Activated naive CD8-positive, alpha-beta T cell treated with anti-CD3 and anti-CD28 coated beads, Interleukin-2, amount 50 U/mL, for 24 hours (primary cell): ENCODE results near the gene OXCT1.
A peak's percentile ranks its signal among the peaks of the same experiment; 100 is the strongest.

Experiments
- ATAC-seq: fragments of 150-1000 bp; cut with Tn5 transposase; one replicate; pipeline ENCODE4 v1.10.0; 2021
- DNase-seq: peaks from one replicate; pipeline ENCODE4 v3.0.0; 2021
- H3K27ac Mint-ChIP-seq: one replicate; pipeline ENCODE4 v1.8.0; 2021; ENCODE audit warnings: mild to moderate bottlenecking, mixed read lengths
- H3K27me3 Mint-ChIP-seq: one replicate; pipeline ENCODE4 v1.8.0; 2021; ENCODE audit warnings: mixed read lengths
- H3K36me3 Mint-ChIP-seq: one replicate; pipeline ENCODE4 v1.8.0; 2021; ENCODE audit warnings: low read depth, mixed read lengths
- H3K4me1 Mint-ChIP-seq: one replicate; pipeline ENCODE4 v1.8.0; 2021; ENCODE audit warnings: mixed read lengths
- H3K4me3 Mint-ChIP-seq: one replicate; pipeline ENCODE4 v1.8.0; 2021; ENCODE audit warnings: mild to moderate bottlenecking, moderate library complexity, mixed read lengths
- H3K9me3 Mint-ChIP-seq: one replicate; pipeline ENCODE4 v1.8.0; 2021; ENCODE audit warnings: mixed read lengths

OXCT1 gene

GRCh38 chr5:41869724-41870626 lies at the start of gene OXCT1:
OXCT1 (minus strand) TSS chr5:41870425; CDS start chr5:41870358, 67 bp downstream.
- Mint-ChIP-seq H3K4me3 (peak within 1 kb of the TSS; percentile 91), H3K27me3 (no peaks in the 10 kb centered on the region), H3K9me3 (no peaks in the 10 kb centered on the region), H3K36me3 (peaks cover 17% of the 10 kb centered on the region), H3K4me1 (peaks cover 61% of the 10 kb centered on the region), H3K27ac (peak within 1 kb of the TSS; percentile 83)
- DNase-seq (peak; percentile 91), ATAC-seq (peak; percentile 95)

- no peak overlapping the region for H3K27ac Mint-ChIP-seq
- no peak overlapping the region for H3K4me3 Mint-ChIP-seq
- no peaks in the 10 kb centered on the region for H3K27me3 Mint-ChIP-seq
- DNase-seq: no peak
- no peak for ATAC-seq
- H3K9me3 Mint-ChIP-seq: no peaks in the 10 kb centered on the region
- peaks cover 41% of the 10 kb centered on the region for H3K36me3 Mint-ChIP-seq
- peaks cover 12% of the 10 kb centered on the region for H3K4me1 Mint-ChIP-seq
Observed at GRCh38 chr5:41918105-41918504, 47.9 kb upstream of the OXCT1 start.

- DNase-seq (no peak), ATAC-seq (no peak)
- Mint-ChIP-seq H3K36me3 (peaks cover 45% of the 10 kb centered on the region), H3K4me1 (peaks cover 45% of the 10 kb centered on the region), H3K9me3 (no peaks in the 10 kb centered on the region), H3K4me3 (no peak overlapping the region), H3K27me3 (peaks cover 3% of the 10 kb centered on the region), H3K27ac (peak overlapping the region; percentile 64)
Observed at GRCh38 chr5:41908374-41909079, 38.3 kb upstream of the OXCT1 start.

DNA sequence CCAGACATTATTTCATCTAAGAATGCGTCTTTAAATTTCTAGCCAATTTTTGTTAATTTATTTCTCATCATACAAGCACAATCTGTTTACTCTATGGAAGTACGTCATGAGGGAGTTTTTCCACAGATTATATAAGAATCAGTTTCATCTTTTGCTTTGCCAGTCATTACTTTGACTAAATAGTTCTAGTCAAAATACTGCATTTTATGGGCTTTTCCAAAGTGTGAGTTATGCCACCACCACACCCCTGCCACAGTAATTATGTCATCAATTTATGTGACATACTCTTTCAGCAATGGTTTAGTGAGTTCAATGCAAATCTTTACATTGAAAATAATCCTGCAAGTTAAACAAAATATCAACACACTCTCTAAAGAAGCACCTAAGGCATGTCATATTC lies 35.9 kb upstream of the OXCT1 start:
- Mint-ChIP-seq H3K4me3 (no peak overlapping the region), H3K36me3 (peaks cover 28% of the 10 kb centered on the region), H3K9me3 (no peaks in the 10 kb centered on the region), H3K27me3 (peaks cover 7% of the 10 kb centered on the region), H3K27ac (no peak overlapping the region), H3K4me1 (peaks cover 51% of the 10 kb centered on the region)
- DNase-seq (no peak), ATAC-seq (no peak)

DNA sequence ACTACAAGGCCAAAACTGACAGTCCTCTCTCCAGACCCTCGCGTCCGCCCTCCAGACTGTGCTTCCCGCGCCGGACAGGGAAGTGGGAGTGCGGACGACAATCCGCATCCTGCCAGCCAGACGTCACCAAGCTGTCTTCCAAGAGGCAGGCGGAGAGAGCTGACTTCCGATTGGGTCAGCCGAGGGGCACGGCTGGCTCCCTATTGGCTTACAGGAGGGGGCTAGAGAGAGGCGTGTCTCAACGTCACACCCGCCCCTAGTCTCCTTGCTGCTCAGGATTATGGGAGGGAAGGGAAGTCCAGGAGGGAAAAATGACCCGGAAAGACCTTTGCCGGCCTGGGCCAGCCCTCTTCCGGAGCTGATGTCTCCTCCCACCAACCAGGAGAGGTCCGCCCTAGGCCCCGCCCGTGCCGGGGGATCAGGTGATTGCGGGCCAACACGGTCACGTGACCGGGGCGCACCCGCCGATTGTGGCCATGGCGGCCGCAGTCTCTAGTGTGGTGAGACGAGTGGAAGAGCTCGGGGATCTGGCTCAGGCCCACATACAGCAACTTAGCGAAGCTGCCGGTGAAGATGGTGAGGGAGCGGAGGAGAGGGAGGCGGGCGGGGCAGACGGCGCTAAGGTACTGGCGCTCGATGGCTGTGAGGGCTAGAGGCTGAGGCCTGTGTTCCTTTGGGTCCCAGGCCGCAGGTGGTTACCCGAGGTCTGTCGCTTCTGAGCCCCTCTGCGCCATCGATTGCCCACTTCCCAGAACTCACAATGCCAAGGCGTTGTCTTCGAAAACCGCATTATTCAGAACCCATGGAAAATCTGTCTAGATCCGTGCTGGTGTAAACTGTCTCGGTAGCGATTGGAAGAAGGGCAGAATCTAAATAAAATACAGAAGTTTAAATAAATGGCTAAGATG lies 33.9 kb upstream of the OXCT1 start, which contains the start of gene RIMOC1:
RIMOC1 (plus strand) TSS at position 453 of the 908 bp plus-strand sequence; CDS start at position 477, 24 bp downstream.
- Mint-ChIP-seq H3K27ac (peak within 1 kb of the TSS; percentile 99), H3K27me3 (peaks cover 7% of the 10 kb centered on the region), H3K4me1 (peaks cover 51% of the 10 kb centered on the region), H3K9me3 (no peaks in the 10 kb centered on the region), H3K36me3 (peaks cover 13% of the 10 kb centered on the region), H3K4me3 (peak within 1 kb of the TSS; percentile 92)
- DNase-seq (peak; percentile 98), ATAC-seq (peak; percentile 99)

- Mint-ChIP-seq H3K4me3 (peak overlapping the region; percentile 92), H3K36me3 (peaks cover 10% of the 10 kb centered on the region), H3K27me3 (peaks cover 7% of the 10 kb centered on the region)
Observed at GRCh38 chr5:41903382-41903891, 33.2 kb upstream of the OXCT1 start.

GRCh38 chr5:41896230-41896629 lies 26.0 kb upstream of the OXCT1 start:
- H3K4me1 Mint-ChIP-seq: no peaks in the 10 kb centered on the region
- H3K36me3 Mint-ChIP-seq: no peaks in the 10 kb centered on the region
- H3K27ac Mint-ChIP-seq: no peak overlapping the region
- peaks cover 32% of the 10 kb centered on the region for H3K27me3 Mint-ChIP-seq
- no peak overlapping the region for H3K4me3 Mint-ChIP-seq
- no peak for ATAC-seq
- DNase-seq: no peak
- no peaks in the 10 kb centered on the region for H3K9me3 Mint-ChIP-seq

More at GRCh38 chr5:41903382-41903891, 33.2 kb upstream of the OXCT1 start:
- Mint-ChIP-seq H3K4me1 (peaks cover 48% of the 10 kb centered on the region), H3K9me3 (no peaks in the 10 kb centered on the region), H3K27ac (peak overlapping the region; percentile 99)
- DNase-seq: no peak
- no peak for ATAC-seq

DNA sequence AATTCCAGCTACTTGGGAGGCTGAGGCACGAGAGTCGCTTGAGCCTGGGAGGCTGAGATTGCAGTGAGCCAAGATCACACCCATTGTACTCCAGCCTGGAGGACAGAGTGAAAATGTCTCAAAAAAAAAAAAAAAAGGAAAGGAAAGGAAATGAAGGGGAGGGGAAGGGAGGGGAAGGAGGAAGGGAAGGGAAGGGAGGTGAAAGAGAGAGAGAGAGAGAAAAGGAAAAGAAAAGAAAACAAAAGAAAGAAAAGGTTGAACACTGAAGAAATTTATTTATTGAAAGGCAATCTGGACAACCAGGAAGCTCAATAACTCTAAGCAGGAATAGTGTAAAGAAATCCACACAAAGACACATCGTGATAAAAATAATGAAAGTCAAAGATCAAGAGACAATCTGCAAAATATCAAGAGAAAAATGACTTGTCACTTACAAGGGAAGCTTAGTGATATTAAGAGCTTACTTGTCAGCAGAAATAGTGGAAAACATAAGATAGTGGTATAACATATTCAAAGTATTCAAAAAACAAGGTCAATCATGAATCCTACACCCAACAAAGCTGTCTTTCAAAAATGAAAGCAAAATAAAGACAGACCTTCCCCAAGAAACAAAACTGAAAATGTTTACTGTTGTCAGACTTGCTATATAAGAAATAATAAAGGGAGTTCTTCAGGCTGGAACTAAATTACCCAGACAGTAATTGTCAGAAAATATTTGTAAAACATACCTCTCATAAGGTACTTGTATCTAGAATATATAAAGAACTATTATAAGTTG lies 23.0 kb upstream of the OXCT1 start:
- ATAC-seq (no peak), DNase-seq (no peak)
- Mint-ChIP-seq H3K36me3 (no peaks in the 10 kb centered on the region), H3K27me3 (peaks cover 37% of the 10 kb centered on the region), H3K27ac (no peak overlapping the region), H3K9me3 (no peaks in the 10 kb centered on the region), H3K4me1 (no peaks in the 10 kb centered on the region), H3K4me3 (no peak overlapping the region)

- H3K27me3 Mint-ChIP-seq: peaks cover 32% of the 10 kb centered on the region
- ATAC-seq: no peak
- no peak overlapping the region for H3K27ac Mint-ChIP-seq
Observed at GRCh38 chr5:41892031-41892430, 21.8 kb upstream of the OXCT1 start.

DNA sequence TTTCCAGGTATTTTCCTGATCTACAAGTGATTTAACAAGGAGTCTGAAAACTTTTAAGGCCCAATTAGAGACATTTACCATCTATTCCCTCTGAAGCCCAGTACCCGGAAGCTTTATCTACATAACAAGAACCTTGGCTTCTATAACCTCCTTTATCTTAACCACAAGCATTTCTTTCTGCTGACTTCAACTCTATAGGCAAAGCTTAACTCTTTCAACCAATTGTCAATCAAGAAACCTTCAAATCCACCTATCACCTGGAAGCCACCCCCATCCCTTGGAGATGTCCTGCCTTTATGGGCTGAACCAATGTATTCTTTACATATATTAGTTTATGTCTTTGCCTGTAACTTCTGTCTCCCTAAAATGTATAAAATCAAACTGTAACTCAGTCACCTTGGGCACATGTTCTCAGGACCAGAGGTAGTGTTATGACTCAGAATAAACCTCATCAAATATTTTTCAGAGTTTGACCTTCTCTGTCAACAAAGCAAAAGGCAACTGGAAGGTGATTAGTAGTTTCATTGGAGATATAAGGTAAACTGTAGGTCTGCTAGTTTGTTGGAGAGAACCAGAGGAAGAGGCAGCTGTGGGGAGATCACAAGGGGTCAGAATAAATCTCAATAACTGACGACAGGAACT lies 21.0 kb upstream of the OXCT1 start:
- no peak for DNase-seq
- Mint-ChIP-seq H3K9me3 (no peaks in the 10 kb centered on the region), H3K27me3 (peaks cover 25% of the 10 kb centered on the region), H3K27ac (no peak overlapping the region), H3K36me3 (no peaks in the 10 kb centered on the region), H3K4me3 (no peak overlapping the region), H3K4me1 (no peaks in the 10 kb centered on the region)
- peak; percentile 15 for ATAC-seq

More at GRCh38 chr5:41892031-41892430, 21.8 kb upstream of the OXCT1 start:
- Mint-ChIP-seq H3K4me3 (no peak overlapping the region), H3K36me3 (no peaks in the 10 kb centered on the region), H3K9me3 (no peaks in the 10 kb centered on the region), H3K4me1 (no peaks in the 10 kb centered on the region)
- no peak for DNase-seq

GRCh38 chr5:41885286-41885685 lies 15.1 kb upstream of the OXCT1 start:
- ATAC-seq (no peak), DNase-seq (no peak)
- Mint-ChIP-seq H3K27ac (no peak overlapping the region), H3K27me3 (peaks cover 5% of the 10 kb centered on the region), H3K36me3 (no peaks in the 10 kb centered on the region), H3K4me1 (peaks cover 2% of the 10 kb centered on the region), H3K9me3 (no peaks in the 10 kb centered on the region), H3K4me3 (no peak overlapping the region)

DNA sequence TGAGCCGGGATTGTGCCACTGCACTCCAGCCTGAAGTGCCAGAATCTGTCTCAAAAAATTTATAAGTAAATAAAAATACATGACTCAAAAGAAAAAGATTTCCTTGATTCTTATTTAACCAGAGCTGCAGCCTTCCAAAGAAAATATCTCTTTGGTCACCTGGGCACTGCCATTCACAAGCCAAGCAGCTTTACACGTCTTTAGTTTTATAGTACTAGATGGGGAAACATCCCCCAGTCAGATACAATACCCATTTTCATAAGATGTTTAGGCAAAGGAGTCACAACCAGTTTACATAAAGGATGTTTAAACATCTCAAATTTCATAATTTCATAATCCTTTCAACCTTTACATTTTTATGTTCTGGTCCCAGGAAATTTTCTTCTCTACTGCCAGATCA lies 13.7 kb upstream of the OXCT1 start:
- H3K9me3 Mint-ChIP-seq: no peaks in the 10 kb centered on the region
- DNase-seq (no peak), ATAC-seq (no peak)
- H3K27ac Mint-ChIP-seq: no peak overlapping the region
- peaks cover 4% of the 10 kb centered on the region for H3K27me3 Mint-ChIP-seq
- H3K4me3 Mint-ChIP-seq: no peak overlapping the region
- no peaks in the 10 kb centered on the region for H3K36me3 Mint-ChIP-seq
- H3K4me1 Mint-ChIP-seq: peaks cover 2% of the 10 kb centered on the region

- peaks cover 2% of the 10 kb centered on the region for H3K27me3 Mint-ChIP-seq
- H3K27ac Mint-ChIP-seq: no peak overlapping the region
- H3K4me3 Mint-ChIP-seq: no peak overlapping the region
- DNase-seq (no peak), ATAC-seq (no peak)
- no peaks in the 10 kb centered on the region for H3K36me3 Mint-ChIP-seq
- peaks cover 2% of the 10 kb centered on the region for H3K4me1 Mint-ChIP-seq
- H3K9me3 Mint-ChIP-seq: no peaks in the 10 kb centered on the region
Observed at GRCh38 chr5:41883243-41883642, 13.0 kb upstream of the OXCT1 start.
